Measurements from ENCODE around the gene FABP6.

DNA sequence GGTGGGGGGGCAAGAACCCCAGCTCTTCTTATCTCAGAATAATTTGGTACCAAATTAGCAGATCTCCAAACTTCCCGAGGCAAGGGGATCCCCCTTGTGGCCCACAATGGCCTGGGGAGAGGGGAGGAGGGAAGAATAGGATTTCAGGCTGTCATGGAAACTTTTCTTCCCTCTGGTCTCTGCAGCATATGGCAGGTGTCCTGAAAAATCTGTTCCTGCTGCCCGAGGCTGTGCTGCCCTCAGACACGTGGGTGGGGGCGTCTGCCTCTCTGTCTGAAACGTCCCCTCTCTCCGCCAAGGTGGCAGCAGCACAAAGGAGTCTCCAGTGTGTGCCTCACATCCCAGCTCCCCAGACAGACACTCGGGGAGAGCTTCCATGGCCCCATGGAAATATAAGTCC, 49.0 kb downstream of the FABP6 start:
- TF ChIP-seq, protein P1, sequence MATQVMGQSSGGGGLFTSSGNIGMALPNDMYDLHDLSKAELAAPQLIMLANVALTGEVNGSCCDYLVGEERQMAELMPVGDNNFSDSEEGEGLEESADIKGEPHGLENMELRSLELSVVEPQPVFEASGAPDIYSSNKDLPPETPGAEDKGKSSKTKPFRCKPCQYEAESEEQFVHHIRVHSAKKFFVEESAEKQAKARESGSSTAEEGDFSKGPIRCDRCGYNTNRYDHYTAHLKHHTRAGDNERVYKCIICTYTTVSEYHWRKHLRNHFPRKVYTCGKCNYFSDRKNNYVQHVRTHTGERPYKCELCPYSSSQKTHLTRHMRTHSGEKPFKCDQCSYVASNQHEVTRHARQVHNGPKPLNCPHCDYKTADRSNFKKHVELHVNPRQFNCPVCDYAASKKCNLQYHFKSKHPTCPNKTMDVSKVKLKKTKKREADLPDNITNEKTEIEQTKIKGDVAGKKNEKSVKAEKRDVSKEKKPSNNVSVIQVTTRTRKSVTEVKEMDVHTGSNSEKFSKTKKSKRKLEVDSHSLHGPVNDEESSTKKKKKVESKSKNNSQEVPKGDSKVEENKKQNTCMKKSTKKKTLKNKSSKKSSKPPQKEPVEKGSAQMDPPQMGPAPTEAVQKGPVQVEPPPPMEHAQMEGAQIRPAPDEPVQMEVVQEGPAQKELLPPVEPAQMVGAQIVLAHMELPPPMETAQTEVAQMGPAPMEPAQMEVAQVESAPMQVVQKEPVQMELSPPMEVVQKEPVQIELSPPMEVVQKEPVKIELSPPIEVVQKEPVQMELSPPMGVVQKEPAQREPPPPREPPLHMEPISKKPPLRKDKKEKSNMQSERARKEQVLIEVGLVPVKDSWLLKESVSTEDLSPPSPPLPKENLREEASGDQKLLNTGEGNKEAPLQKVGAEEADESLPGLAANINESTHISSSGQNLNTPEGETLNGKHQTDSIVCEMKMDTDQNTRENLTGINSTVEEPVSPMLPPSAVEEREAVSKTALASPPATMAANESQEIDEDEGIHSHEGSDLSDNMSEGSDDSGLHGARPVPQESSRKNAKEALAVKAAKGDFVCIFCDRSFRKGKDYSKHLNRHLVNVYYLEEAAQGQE (IDR thresholded peaks at IDR 0.05; ENCODE audit: insufficient read depth in 1 of 2, low read depth in 2 of 2, low read length in 1 of 2) = no peak
- TF ChIP-seq, protein P2, sequence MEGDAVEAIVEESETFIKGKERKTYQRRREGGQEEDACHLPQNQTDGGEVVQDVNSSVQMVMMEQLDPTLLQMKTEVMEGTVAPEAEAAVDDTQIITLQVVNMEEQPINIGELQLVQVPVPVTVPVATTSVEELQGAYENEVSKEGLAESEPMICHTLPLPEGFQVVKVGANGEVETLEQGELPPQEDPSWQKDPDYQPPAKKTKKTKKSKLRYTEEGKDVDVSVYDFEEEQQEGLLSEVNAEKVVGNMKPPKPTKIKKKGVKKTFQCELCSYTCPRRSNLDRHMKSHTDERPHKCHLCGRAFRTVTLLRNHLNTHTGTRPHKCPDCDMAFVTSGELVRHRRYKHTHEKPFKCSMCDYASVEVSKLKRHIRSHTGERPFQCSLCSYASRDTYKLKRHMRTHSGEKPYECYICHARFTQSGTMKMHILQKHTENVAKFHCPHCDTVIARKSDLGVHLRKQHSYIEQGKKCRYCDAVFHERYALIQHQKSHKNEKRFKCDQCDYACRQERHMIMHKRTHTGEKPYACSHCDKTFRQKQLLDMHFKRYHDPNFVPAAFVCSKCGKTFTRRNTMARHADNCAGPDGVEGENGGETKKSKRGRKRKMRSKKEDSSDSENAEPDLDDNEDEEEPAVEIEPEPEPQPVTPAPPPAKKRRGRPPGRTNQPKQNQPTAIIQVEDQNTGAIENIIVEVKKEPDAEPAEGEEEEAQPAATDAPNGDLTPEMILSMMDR (IDR thresholded peaks at IDR 0.05) = no peak
- TF ChIP-seq POLR2AphosphoS5 (IDR thresholded peaks at IDR 0.05; ENCODE audit: low read depth, low read length) = no peak
- TF ChIP-seq SIN3A (IDR thresholded peaks at IDR 0.05; ENCODE audit: borderline replicate concordance, insufficient read depth, low read depth, low read length) = no peak
